HL-60 (cell line): ENCODE measurements around the gene SDK1.

ENCODE experiments used
- DNase-seq, 2 experiments: peaks; one replicate each; pipeline ENCODE4 v3.0.0-alpha.2; 2010 to 2020; ENCODE audit warnings: low read depth in 1 of 2, low spot score in 1 of 2
- H3K27ac ChIP-seq: fragments of 250-450 bp; sonication (Bioruptor Pico); replicated peaks from 2 replicates; pipeline ENCODE4 v1.5.1; 2020; ENCODE audit warnings: mild to moderate bottlenecking, moderate library complexity
- H3K27me3 ChIP-seq: fragments of 250-450 bp; sonication (Bioruptor Pico); 2 replicates; pipeline ENCODE4 v1.5.1; 2021; ENCODE audit warnings: mild to moderate bottlenecking, moderate library complexity; ENCODE audit not compliant: insufficient read depth, poor library complexity, severe bottlenecking
- H3K4me3 ChIP-seq: replicated peaks from 2 replicates; pipeline ENCODE4 v1.5.1; 2011; ENCODE audit warnings: mild to moderate bottlenecking, control low read depth, low read length; ENCODE audit not compliant: insufficient read depth
- GABPA ChIP-seq: IDR thresholded peaks from 2 replicates; pipeline ENCODE4 v1.6.1; 2012; ENCODE audit warnings: low read depth
- POLR2AphosphoS5 ChIP-seq: IDR thresholded peaks from 2 replicates; pipeline ENCODE4 v1.6.1; 2012; ENCODE audit warnings: low read depth
- SPI1 ChIP-seq: IDR thresholded peaks from 2 replicates; pipeline ENCODE4 v1.6.1; 2012; ENCODE audit warnings: low read depth, mild to moderate bottlenecking, borderline replicate concordance
- TF ChIP-seq, protein P1 (sequence below): IDR thresholded peaks from 2 replicates; pipeline ENCODE4 v1.6.1; 2012; ENCODE audit warnings: low read depth; ENCODE audit not compliant: insufficient replicate concordance
- TF ChIP-seq, protein P2 (sequence below): IDR thresholded peaks from one replicate; pipeline ENCODE4 v1.5.1; 2011; ENCODE audit warnings: low read length, control low read depth, inconsistent platforms; ENCODE audit not compliant: insufficient read depth

The SDK1 gene

GRCh38 chr7:3271298-3271697 lies 29.8 kb upstream of the SDK1 start:
- H3K4me3 ChIP-seq = no peak overlapping the region
- no peak for DNase-seq
- no peaks in the 10 kb centered on the region for H3K27me3 ChIP-seq
- TF ChIP-seq SPI1 (no peak), GABPA (no peak), POLR2AphosphoS5 (no peak)
- TF ChIP-seq, protein P1, sequence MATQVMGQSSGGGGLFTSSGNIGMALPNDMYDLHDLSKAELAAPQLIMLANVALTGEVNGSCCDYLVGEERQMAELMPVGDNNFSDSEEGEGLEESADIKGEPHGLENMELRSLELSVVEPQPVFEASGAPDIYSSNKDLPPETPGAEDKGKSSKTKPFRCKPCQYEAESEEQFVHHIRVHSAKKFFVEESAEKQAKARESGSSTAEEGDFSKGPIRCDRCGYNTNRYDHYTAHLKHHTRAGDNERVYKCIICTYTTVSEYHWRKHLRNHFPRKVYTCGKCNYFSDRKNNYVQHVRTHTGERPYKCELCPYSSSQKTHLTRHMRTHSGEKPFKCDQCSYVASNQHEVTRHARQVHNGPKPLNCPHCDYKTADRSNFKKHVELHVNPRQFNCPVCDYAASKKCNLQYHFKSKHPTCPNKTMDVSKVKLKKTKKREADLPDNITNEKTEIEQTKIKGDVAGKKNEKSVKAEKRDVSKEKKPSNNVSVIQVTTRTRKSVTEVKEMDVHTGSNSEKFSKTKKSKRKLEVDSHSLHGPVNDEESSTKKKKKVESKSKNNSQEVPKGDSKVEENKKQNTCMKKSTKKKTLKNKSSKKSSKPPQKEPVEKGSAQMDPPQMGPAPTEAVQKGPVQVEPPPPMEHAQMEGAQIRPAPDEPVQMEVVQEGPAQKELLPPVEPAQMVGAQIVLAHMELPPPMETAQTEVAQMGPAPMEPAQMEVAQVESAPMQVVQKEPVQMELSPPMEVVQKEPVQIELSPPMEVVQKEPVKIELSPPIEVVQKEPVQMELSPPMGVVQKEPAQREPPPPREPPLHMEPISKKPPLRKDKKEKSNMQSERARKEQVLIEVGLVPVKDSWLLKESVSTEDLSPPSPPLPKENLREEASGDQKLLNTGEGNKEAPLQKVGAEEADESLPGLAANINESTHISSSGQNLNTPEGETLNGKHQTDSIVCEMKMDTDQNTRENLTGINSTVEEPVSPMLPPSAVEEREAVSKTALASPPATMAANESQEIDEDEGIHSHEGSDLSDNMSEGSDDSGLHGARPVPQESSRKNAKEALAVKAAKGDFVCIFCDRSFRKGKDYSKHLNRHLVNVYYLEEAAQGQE = no peak
- TF ChIP-seq, protein P2, sequence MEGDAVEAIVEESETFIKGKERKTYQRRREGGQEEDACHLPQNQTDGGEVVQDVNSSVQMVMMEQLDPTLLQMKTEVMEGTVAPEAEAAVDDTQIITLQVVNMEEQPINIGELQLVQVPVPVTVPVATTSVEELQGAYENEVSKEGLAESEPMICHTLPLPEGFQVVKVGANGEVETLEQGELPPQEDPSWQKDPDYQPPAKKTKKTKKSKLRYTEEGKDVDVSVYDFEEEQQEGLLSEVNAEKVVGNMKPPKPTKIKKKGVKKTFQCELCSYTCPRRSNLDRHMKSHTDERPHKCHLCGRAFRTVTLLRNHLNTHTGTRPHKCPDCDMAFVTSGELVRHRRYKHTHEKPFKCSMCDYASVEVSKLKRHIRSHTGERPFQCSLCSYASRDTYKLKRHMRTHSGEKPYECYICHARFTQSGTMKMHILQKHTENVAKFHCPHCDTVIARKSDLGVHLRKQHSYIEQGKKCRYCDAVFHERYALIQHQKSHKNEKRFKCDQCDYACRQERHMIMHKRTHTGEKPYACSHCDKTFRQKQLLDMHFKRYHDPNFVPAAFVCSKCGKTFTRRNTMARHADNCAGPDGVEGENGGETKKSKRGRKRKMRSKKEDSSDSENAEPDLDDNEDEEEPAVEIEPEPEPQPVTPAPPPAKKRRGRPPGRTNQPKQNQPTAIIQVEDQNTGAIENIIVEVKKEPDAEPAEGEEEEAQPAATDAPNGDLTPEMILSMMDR = no peak
- H3K27ac ChIP-seq = no peak overlapping the region

- Histone ChIP-seq H3K27ac (no peak overlapping the region), H3K4me3 (no peak overlapping the region), H3K27me3 (no peaks in the 10 kb centered on the region)
- DNase-seq = no peak
- TF ChIP-seq SPI1 (no peak), POLR2AphosphoS5 (no peak), GABPA (no peak)
- TF ChIP-seq, protein P1 = no peak
- TF ChIP-seq, protein P2 = no peak
Measured at GRCh38 chr7:3272691-3273141, 28.3 kb upstream of the SDK1 start.

- Histone ChIP-seq H3K27me3 (no peaks in the 10 kb centered on the region), H3K4me3 (no peak overlapping the region), H3K27ac (no peak overlapping the region)
- no peak for DNase-seq
- TF ChIP-seq, protein P2 = no peak
- no peak for TF ChIP-seq SPI1
- no peak for TF ChIP-seq GABPA
- TF ChIP-seq POLR2AphosphoS5 = no peak
- TF ChIP-seq, protein P1 = no peak
Measured at GRCh38 chr7:3274131-3274530, 26.9 kb upstream of the SDK1 start.
